HG02642 (cell line): Measurements from ENCODE around the gene GZF1.

Experiments used
- ATAC-seq: cut with Tn5 transposase; IDR thresholded peaks from one replicate; pipeline ENCODE4 v1.9.1; 2021; ENCODE audit warnings: mild to moderate bottlenecking; ENCODE audit not compliant: unreplicated experiment, poor library complexity

Gene GZF1

GRCh38 chr20:23361476-23362391 is at the start of gene GZF1:
GZF1 (plus strand) TSS chr20:23362182; CDS start chr20:23364384, 2,202 bp downstream.
- peak; percentile 72 for ATAC-seq

DNA sequence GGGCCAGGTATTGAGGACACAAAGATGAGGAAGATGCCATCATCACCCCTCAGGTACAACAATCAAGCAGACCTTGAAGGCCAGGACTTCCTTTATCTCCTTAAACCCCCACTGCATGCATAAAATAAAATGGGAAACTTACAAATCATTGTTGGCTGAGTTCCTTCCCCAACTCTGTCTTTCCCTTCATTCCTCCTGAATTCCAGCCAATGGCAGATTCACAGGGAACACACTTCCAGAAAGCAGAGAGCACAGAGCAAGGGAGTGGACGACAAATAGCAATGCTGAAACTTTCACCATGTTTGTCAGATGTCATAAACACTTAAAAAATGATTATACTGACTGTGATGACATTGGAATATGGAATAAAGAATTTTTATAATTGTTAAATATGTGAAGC is 48.7 kb upstream of the GZF1 start:
- no peak for ATAC-seq

- no peak for ATAC-seq
Observed at GRCh38 chr20:23314699-23315098, 47.3 kb upstream of the GZF1 start.

DNA sequence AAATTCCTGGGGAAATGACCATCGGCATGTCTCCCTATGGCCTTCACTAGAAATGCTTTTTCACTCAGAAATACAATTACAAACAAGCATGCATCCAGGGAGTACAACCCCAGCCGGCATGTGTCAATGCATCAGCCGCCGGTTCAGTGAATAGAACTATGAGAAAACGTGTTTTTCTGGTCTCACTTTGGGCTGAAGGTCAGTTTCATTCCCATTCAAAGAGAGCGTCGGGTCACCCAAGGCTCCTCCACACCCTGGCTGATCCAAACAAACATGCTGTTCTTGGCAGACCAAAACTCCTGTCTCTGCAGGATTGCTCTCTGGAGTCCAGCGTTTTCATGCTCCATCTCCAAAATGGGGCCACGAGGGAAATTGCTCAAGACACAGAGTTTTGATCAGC is 46.9 kb upstream of the GZF1 start:
- no peak for ATAC-seq

DNA sequence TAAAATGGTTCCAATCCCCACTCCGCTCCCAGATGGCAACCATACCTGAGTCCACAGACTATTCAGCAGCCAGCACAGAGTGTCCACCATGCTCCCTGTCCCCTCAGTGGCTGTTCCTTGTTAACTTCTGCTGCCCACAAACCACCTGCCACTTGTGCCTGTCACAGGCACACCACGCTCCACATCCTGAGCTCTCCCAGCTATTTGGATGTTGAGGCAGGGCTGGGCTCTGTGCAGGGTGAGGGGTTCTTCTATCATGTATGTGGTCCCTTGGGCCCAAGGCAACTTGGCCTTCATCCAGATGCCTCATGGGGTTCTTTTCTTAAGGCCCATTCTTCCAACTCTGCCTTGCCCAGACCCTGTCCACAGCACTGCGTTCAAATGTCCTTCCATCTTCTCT is 45.4 kb upstream of the GZF1 start:
- ATAC-seq, result no peak

DNA sequence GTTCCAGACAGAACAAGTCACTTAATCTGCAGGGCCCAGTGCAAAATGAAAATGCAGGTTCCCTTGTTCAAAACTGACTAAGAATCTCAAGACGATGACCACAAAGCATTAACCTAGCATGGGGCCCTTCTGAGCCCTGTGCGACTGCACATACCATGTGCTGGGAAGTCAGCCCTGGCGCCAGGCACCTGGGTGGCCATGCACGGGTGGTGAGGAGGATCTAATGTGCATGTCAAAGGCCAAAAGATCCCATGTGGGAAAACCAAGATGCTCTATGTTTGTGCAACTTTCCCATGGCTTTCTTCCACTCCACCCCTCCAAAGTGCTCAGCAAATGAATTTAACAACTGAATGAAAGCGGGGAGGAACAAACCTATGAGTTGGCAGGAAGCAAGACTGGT is 44.9 kb upstream of the GZF1 start:
- ATAC-seq, result no peak

GRCh38 chr20:23318347-23318746 is 43.6 kb upstream of the GZF1 start:
- no peak for ATAC-seq

GRCh38 chr20:23320317-23320716 is 41.7 kb upstream of the GZF1 start:
- ATAC-seq, result no peak

DNA sequence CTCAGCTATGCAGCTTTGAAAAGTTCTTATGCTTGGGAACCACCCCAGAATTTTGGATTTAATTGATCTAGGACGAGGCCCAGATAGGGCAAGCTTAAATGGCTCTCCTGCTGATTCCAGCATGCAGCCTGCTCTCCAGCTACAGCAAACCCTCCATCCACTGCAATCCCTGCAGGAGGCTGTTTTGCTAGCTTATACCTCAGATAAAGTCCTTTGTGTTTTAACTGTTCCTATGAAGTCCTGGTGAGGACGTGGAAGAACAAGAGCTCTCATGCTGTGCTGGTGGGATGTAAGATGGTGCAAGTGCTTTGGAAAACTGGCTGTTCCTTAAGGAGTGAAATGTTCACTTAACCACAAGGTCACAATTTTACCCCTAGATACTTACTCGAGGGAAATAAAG is 36.9 kb upstream of the GZF1 start:
- ATAC-seq, result no peak

- ATAC-seq, result no peak
Observed at GRCh38 chr20:23326774-23327173, 35.2 kb upstream of the GZF1 start.

GRCh38 chr20:23327617-23328333 is 34.2 kb upstream of the GZF1 start:
- no peak for ATAC-seq

GRCh38 chr20:23331450-23332350 is 30.3 kb upstream of the GZF1 start:
- no peak for ATAC-seq

DNA sequence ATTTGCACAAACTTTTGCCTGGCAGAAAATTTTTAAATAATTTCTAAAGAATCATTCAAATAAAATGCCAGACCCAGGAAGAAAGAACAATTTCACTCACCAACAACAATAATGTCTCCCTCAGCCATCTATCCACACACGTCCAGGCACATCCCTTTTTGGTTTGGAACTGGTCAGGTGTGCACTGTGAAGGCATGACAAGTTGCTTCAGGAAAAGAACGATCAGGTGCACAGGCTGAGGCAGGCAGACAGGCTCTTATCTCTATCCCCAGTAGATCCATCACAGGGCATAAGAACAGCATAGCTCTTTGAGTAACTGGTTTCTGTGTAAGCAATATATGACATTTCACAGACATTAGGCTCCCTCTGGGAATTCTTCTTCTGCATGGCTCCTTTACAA is 29.5 kb upstream of the GZF1 start:
- ATAC-seq, result no peak

GRCh38 chr20:23334111-23334510 is 27.9 kb upstream of the GZF1 start:
- ATAC-seq, result no peak

DNA sequence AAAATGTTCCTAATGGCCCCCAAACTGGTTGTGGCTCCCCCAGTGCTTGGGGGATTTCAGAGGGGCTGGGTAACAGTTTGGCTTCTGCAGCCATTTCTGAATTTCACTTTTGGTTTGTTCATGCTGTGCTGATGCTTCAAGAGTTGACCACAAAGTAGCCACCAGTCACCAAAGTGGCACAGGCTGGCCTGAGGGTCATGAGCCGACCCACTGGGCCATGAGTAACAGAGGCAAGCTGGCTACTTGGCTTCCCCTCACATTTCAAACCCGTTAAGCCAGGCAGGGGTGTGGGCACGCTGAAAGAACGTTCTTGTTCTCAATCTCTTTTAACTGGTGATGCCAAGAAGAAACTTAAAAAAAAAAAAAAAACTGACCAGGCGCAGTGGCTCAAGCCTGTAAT is 26.5 kb upstream of the GZF1 start:
- ATAC-seq, result no peak

- ATAC-seq, result no peak
Observed at GRCh38 chr20:23336476-23336875, 25.5 kb upstream of the GZF1 start.

DNA sequence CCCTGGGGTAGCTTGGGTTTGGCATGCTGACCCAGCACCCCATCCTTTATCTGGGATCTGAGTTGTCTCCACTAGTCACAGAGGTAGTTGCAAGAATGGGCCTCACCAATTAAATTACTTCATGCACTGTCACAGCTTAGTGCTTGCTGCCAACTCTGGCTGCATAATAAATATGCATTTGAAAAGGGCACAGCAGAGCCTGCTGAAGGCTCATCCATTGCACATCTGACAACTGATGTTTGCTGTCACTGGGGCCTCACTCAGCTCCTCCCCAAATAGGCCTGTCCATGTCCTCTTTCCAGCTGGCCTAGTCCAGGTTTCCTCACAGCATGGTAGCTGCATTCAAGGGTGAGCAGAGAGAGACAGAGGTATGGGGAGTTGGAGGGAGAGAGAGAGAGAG is 24.7 kb upstream of the GZF1 start:
- ATAC-seq, result no peak

DNA sequence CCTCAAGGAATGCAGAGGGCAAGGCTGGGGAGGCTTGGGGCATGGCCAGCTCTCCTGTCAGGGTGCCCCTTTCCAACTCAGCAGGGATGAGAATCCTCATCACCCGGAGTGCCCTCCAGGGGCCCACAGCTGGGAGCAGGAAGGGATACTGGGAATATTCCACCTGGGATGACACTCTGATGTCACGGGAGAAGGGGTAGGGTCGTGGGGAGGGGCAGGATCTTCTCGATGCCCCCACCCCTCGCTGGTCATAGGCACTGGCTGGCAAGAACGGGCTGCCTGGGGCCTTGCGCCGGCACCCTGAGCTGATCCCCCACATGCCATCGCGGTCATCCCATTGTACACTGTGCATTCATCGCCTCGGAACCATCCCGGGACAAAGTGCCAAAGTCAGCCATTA is 22.0 kb upstream of the GZF1 start:
- ATAC-seq, result no peak

DNA sequence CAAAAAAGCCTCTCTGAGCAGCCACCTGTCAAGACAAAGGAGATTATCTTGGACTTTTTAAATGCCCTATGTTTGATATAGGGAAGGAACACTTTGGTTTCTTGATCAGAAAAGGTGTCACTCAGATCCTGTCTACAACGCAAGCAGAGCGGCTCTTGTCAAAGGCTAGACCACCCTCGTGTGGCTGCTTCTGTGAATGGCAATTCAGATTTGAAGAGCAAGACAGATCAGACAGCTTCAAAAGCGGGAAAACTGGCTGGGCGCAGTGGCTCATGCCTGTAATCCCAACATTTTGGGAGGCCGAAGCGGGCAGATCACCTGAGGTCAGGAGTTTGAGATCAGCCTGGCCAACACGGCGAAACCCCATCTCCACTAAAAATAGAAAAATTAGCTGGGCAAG is 21.5 kb upstream of the GZF1 start:
- ATAC-seq, result no peak

GRCh38 chr20:23341073-23341472 is 20.9 kb upstream of the GZF1 start:
- peak; percentile 54 for ATAC-seq

- ATAC-seq, result no peak
Observed at GRCh38 chr20:23343590-23343989, 18.4 kb upstream of the GZF1 start.
